Measurements from ENCODE around the gene COL12A1. TPM values are rescaled to one million over a fixed set of nuclear protein-coding genes. Genes with fewer than 3 reads are reported as not detected.
A peak's percentile ranks its signal among the peaks of the same experiment; 100 is the strongest.

Gene COL12A1
- total RNA-seq, 2 donors from 2014 or later: 0.13 to 0.64 TPM

GRCh38 chr6:75145976-75146375 lies 59.9 kb downstream of the COL12A1 start:
- Mint-ChIP-seq H3K27me3 (ENCODE audit: insufficient read depth) (no peaks in the 10 kb centered on the region), H3K27ac (no peak overlapping the region), H3K9me3 (no peaks in the 10 kb centered on the region), H3K4me3 (no peak overlapping the region), H3K4me1 (no peaks in the 10 kb centered on the region), H3K36me3 (ENCODE audit: low read depth) (no peaks in the 10 kb centered on the region)
- Histone ChIP-seq H3K4me3 (ENCODE audit: low read length) (no peak overlapping the region), H3K27ac (ENCODE audit: low read depth, low read length) (no peak overlapping the region), H3K9ac (ENCODE audit: extremely low read depth, low read length, poor library complexity, severe bottlenecking) (no peak overlapping the region), H3K27me3 (ENCODE audit: control insufficient read depth, insufficient read depth, low read length, poor library complexity, severe bottlenecking) (no peaks in the 10 kb centered on the region), H3K36me3 (ENCODE audit: control insufficient read depth, insufficient read depth, low read length) (no peaks in the 10 kb centered on the region), H3K4me1 (ENCODE audit: control insufficient read depth, insufficient read depth, low read length) (no peaks in the 10 kb centered on the region), H3K9me3 (ENCODE audit: control insufficient read depth, low read length) (no peaks in the 10 kb centered on the region)
- peak; percentile 54 for DNase-seq
- peak; percentile 51 for TF ChIP-seq CTCF (conservative IDR thresholded peaks at IDR 0.05)
- no CpG with 5 or more reads among the region's 1 CpG for WGBS, 2 experiments (ENCODE audit: insufficient coverage in 1 of 2, insufficient read length in 1 of 2)

- Mint-ChIP-seq H3K27me3 (ENCODE audit: insufficient read depth) (no peaks in the 10 kb centered on the region), H3K4me1 (no peaks in the 10 kb centered on the region), H3K27ac (no peak overlapping the region), H3K9me3 (no peaks in the 10 kb centered on the region), H3K4me3 (no peak overlapping the region), H3K36me3 (ENCODE audit: low read depth) (no peaks in the 10 kb centered on the region)
- H3K9ac ChIP-seq (ENCODE audit: extremely low read depth, low read length, poor library complexity, severe bottlenecking): no peak overlapping the region
- no peaks in the 10 kb centered on the region for H3K9me3 ChIP-seq (ENCODE audit: control insufficient read depth, low read length)
- no peak for TF ChIP-seq CTCF (conservative IDR thresholded peaks at IDR 0.05)
- DNase-seq: no peak
- H3K4me1 ChIP-seq (ENCODE audit: control insufficient read depth, insufficient read depth, low read length): no peaks in the 10 kb centered on the region
- no peaks in the 10 kb centered on the region for H3K27me3 ChIP-seq (ENCODE audit: control insufficient read depth, insufficient read depth, low read length, poor library complexity, severe bottlenecking)
- no peak overlapping the region for H3K4me3 ChIP-seq (ENCODE audit: low read length)
- 88 to 93% methylated on average over 4 of the region's 4 CpGs for WGBS, 2 experiments (ENCODE audit: insufficient coverage in 1 of 2, insufficient read length in 1 of 2)
- H3K27ac ChIP-seq (ENCODE audit: low read depth, low read length): no peak overlapping the region
- H3K36me3 ChIP-seq (ENCODE audit: control insufficient read depth, insufficient read depth, low read length): no peaks in the 10 kb centered on the region
Measured at GRCh38 chr6:75145211-75145610, 60.6 kb downstream of the COL12A1 start.

- H3K9me3 Mint-ChIP-seq: no peaks in the 10 kb centered on the region
- no peaks in the 10 kb centered on the region for H3K4me1 Mint-ChIP-seq
- Histone ChIP-seq H3K9me3 (ENCODE audit: control insufficient read depth, low read length) (no peaks in the 10 kb centered on the region), H3K4me3 (ENCODE audit: low read length) (no peak overlapping the region), H3K27me3 (ENCODE audit: control insufficient read depth, insufficient read depth, low read length, poor library complexity, severe bottlenecking) (no peaks in the 10 kb centered on the region), H3K27ac (ENCODE audit: low read depth, low read length) (no peak overlapping the region), H3K4me1 (ENCODE audit: control insufficient read depth, insufficient read depth, low read length) (no peaks in the 10 kb centered on the region), H3K36me3 (ENCODE audit: control insufficient read depth, insufficient read depth, low read length) (no peaks in the 10 kb centered on the region), H3K9ac (ENCODE audit: extremely low read depth, low read length, poor library complexity, severe bottlenecking) (no peak overlapping the region)
- no peak overlapping the region for H3K27ac Mint-ChIP-seq
- no peak for DNase-seq
- WGBS, 2 experiments (ENCODE audit: insufficient coverage in 1 of 2, insufficient read length in 1 of 2): 100% methylated on average over 1 of the region's 1 CpG; no CpG with 5 or more reads in 1 of the 2 experiments
- TF ChIP-seq CTCF (conservative IDR thresholded peaks at IDR 0.05): no peak
- H3K4me3 Mint-ChIP-seq: no peak overlapping the region
- H3K27me3 Mint-ChIP-seq (ENCODE audit: insufficient read depth): no peaks in the 10 kb centered on the region
- no peaks in the 10 kb centered on the region for H3K36me3 Mint-ChIP-seq (ENCODE audit: low read depth)
Measured at GRCh38 chr6:75144386-75144785, 61.5 kb downstream of the COL12A1 start.
